Glutamatergic neuron (in vitro differentiated cells): ENCODE results near the gene CCDC32. TPM values are rescaled to one million over a fixed set of nuclear protein-coding genes. Genes with fewer than 3 reads are reported as not detected.
A peak's percentile ranks its signal among the peaks of the same experiment; 100 is the strongest.

Experiments
- DNase-seq: peaks from one replicate; pipeline ENCODE4 v3.0.0; 2022
- H3K27ac Mint-ChIP-seq: one replicate; pipeline ENCODE4 v1.8.0; 2020; ENCODE audit warnings: mild to moderate bottlenecking, mixed read lengths, inconsistent platforms; ENCODE audit not compliant: unreplicated experiment
- H3K27me3 Mint-ChIP-seq: one replicate; pipeline ENCODE4 v1.8.0; 2020; ENCODE audit warnings: mild to moderate bottlenecking, moderate library complexity, mixed read lengths, inconsistent platforms; ENCODE audit not compliant: unreplicated experiment
- H3K36me3 Mint-ChIP-seq: one replicate; pipeline ENCODE4 v1.8.0; 2020; ENCODE audit warnings: mild to moderate bottlenecking, mixed read lengths, inconsistent platforms; ENCODE audit not compliant: unreplicated experiment
- H3K4me1 Mint-ChIP-seq: one replicate; pipeline ENCODE4 v1.8.0; 2020; ENCODE audit warnings: mild to moderate bottlenecking, low read depth, mixed read lengths, inconsistent platforms; ENCODE audit not compliant: unreplicated experiment
- H3K4me3 Mint-ChIP-seq: one replicate; pipeline ENCODE4 v1.8.0; 2020; ENCODE audit warnings: mild to moderate bottlenecking, mixed read lengths, inconsistent platforms; ENCODE audit not compliant: unreplicated experiment
- H3K9me3 Mint-ChIP-seq: one replicate; pipeline ENCODE4 v1.8.0; 2020; ENCODE audit warnings: mild to moderate bottlenecking, moderate library complexity, mixed read lengths, inconsistent platforms; ENCODE audit not compliant: unreplicated experiment
- total RNA-seq: library from RNA; stranded (reverse); fragmentation: NEBNext Ultra II Directional; extraction: Animal tissue kit (Norgen Biotek cat#: 25700); gene quantifications from one replicate; pipeline ENCODE4 v1.2.1, GENCODE V29; 2021; ENCODE audit not compliant: unreplicated experiment
- TF ChIP-seq, protein P1 (sequence below): fragments of 200-600 bp; sonication (generic); IDR thresholded peaks from one replicate; pipeline ENCODE4 v1.5.0; 2021; ENCODE audit not compliant: partially characterized antibody, unreplicated experiment

The CCDC32 gene
- total RNA-seq, 1 donor from 2014 or later, result 21.4 TPM

DNA sequence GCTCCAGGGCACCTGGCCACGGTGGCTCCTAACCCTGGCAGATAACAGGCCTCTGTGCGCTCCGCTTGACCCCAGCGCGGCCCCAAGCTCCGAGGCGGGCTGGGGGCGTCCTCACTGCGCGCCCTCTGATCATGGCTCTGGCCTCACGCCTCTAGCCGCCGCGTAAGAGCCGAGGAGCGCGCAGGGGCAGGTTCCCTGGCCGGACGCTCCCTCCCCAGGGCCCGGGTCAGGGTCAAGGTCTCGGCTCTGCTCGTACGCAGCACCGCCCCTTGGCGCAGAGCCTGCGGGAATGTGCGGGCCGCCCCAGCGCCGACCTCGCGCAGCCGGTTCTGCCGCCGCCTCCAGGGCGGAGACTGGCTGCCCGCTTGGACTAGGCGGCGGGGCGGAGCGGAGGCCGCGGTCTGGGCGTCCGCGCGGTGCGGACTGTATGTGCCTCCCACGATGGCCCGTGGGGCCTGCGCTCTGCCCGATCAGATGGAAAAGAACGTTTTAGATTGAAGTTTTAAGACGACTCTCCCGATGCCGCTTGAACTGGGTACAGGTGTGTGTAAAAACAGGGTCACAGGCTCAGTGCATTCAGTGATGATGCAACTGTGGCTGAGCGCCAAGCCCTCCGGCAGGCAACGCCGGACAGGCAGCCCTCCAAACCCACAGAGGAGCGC lies 53.2 kb downstream of the CCDC32 start:
- Mint-ChIP-seq H3K27me3 (peaks cover 9% of the 10 kb centered on the region), H3K4me3 (peak overlapping the region; percentile 90), H3K4me1 (peaks cover 6% of the 10 kb centered on the region), H3K27ac (no peak overlapping the region), H3K36me3 (no peaks in the 10 kb centered on the region), H3K9me3 (peaks cover 5% of the 10 kb centered on the region)
- TF ChIP-seq, protein P1, sequence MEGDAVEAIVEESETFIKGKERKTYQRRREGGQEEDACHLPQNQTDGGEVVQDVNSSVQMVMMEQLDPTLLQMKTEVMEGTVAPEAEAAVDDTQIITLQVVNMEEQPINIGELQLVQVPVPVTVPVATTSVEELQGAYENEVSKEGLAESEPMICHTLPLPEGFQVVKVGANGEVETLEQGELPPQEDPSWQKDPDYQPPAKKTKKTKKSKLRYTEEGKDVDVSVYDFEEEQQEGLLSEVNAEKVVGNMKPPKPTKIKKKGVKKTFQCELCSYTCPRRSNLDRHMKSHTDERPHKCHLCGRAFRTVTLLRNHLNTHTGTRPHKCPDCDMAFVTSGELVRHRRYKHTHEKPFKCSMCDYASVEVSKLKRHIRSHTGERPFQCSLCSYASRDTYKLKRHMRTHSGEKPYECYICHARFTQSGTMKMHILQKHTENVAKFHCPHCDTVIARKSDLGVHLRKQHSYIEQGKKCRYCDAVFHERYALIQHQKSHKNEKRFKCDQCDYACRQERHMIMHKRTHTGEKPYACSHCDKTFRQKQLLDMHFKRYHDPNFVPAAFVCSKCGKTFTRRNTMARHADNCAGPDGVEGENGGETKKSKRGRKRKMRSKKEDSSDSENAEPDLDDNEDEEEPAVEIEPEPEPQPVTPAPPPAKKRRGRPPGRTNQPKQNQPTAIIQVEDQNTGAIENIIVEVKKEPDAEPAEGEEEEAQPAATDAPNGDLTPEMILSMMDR, result no peak
- DNase-seq, result peak; percentile 69

DNA sequence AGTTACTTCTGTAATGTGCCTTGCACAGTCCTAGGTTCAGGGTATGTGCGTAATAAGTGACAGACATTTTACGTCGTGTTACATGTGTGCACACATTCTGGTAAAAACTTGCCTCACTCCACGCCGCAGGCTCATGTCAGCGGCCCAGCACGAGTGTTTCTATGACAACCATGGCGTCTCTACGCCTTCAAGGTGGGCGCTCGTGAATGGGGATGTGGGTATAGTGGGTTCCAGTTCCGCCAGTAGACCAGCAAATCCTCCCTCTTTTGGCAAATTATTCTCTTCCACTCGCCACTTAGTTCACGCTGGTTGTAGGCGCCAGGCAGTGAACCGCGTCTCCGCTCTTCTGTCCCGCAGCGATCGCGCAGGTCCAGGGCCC lies 53.8 kb downstream of the CCDC32 start:
- peaks cover 9% of the 10 kb centered on the region for H3K27me3 Mint-ChIP-seq
- H3K27ac Mint-ChIP-seq, result no peak overlapping the region
- TF ChIP-seq, protein P1, result no peak
- H3K4me3 Mint-ChIP-seq, result peak overlapping the region; percentile 90
- H3K4me1 Mint-ChIP-seq, result peaks cover 6% of the 10 kb centered on the region
- peaks cover 5% of the 10 kb centered on the region for H3K9me3 Mint-ChIP-seq
- H3K36me3 Mint-ChIP-seq, result no peaks in the 10 kb centered on the region
- no peak for DNase-seq

DNA sequence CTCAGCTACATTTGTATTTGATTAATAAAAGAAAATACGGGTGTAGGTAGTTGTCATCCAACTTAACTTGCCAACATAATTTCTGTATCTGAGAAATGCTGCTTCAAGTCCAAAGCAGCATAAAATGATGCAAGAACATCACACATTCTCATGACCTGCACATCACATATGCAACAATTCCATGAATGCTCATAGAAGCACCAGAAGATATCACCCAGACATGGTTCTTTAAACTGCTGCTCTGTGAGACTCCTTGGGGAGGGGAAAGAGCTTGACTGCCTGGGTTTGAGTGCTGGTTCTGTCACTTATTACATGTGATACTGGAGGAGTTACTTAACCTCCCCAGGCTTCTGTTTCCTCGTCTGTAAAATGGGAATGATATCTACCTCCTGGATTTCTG lies 54.6 kb downstream of the CCDC32 start:
- H3K27ac Mint-ChIP-seq, result no peak overlapping the region
- DNase-seq, result no peak
- peaks cover 9% of the 10 kb centered on the region for H3K27me3 Mint-ChIP-seq
- peaks cover 6% of the 10 kb centered on the region for H3K4me1 Mint-ChIP-seq
- H3K9me3 Mint-ChIP-seq, result peaks cover 5% of the 10 kb centered on the region
- peak overlapping the region; percentile 71 for H3K4me3 Mint-ChIP-seq
- TF ChIP-seq, protein P1, result no peak
- no peaks in the 10 kb centered on the region for H3K36me3 Mint-ChIP-seq

DNA sequence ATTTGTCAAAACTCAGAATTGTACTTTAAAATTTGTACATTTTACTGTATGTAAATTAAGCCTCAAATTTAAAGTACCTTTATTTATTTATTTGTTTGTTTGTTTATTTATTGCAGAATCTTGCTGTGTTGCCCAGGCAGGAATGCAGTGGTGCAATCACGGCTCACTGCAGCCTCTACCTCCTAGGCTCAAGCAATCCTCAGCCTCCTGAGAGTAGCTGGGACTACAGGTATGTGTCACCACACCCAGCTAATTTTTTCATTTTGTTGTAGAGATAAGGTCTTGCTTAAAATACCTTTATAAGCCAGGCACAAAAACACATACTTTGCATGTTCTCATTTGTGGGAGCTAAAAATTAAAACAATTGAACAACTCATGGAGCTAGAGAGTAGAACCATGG lies 56.6 kb downstream of the CCDC32 start:
- no peak for DNase-seq
- Mint-ChIP-seq H3K4me3 (no peak overlapping the region), H3K9me3 (peaks cover 7% of the 10 kb centered on the region), H3K4me1 (peaks cover 6% of the 10 kb centered on the region), H3K27me3 (peaks cover 9% of the 10 kb centered on the region), H3K27ac (no peak overlapping the region), H3K36me3 (no peaks in the 10 kb centered on the region)
- TF ChIP-seq, protein P1, result no peak

DNA sequence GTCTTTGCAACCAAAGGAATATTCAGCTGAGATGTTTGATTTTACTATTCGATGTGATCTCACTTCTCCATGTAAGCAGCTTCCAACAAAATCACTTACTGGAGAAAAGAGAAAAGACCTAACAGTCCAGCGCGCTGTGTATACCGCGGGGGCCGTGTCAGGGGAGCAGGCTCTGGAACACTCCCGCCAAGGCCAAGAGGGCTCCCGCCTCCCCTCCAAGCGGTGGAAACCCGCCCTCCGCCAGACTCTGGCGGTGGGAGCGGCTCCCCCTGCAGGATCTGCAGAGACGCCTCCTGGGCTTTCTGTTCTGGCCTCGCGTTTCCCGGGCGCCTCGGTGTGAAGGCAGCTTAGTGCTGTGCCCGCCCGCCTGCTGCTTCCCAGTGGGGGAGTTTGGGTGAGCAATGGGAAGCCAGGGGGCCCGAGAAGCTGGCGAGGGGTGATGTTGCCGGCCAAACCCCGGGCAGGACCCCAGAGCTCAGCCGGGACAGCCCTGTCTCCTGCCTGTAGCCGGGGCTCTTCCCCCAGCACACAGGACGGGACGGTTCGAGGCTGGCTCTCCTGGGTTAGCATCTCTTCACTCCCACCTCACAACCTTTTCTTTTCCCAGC lies 57.8 kb downstream of the CCDC32 start:
- H3K4me3 Mint-ChIP-seq, result no peak overlapping the region
- TF ChIP-seq, protein P1, result peak; percentile 15
- no peaks in the 10 kb centered on the region for H3K36me3 Mint-ChIP-seq
- peak; percentile 89 for DNase-seq
- peaks cover 3% of the 10 kb centered on the region for H3K4me1 Mint-ChIP-seq
- H3K27me3 Mint-ChIP-seq, result peaks cover 7% of the 10 kb centered on the region
- H3K27ac Mint-ChIP-seq, result no peak overlapping the region
- peaks cover 4% of the 10 kb centered on the region for H3K9me3 Mint-ChIP-seq
